ENCODE measurements around the gene DOCK1.

Gene DOCK1

DNA sequence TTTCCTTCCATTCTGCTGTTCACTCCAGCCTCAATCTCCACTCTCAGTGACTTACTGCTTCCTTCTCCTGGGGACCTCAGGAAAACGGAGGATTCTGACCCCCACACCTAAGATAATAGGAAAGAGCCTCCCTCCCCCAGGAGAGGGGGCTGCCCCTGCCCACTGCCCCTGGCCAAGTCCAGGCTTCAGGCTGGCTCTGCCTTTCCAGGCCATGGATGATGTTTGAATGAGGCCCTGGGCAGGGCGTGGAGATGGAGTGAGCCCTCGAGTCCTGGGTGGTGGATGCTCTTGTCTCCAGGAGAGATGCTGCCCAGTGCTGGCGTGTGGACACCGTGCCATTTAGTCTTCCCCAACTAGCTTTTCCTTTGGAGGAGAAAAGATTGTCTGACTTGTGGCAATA lies 184.2 kb downstream of the DOCK1 start:
- no peak for DNase-seq (ENCODE audit: low read depth)

DNA sequence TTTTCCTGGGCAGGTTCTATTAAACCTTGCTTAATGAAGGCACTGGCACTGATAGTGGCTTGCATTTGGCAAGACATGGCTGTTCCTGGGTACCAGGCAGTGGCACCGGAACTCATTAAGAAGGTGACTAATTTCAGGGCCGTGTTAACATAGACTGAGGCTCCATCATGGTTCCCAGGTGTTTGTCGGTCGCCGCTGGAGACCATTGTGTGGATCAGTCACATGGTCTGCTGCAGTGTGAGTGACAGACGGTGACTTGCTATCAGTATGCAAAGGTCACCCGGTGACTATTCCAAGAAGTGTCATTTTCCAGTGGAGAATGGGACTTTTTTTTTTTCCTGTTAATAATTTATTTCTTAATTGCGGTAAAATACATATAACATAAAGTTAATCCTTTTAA lies 184.9 kb downstream of the DOCK1 start:
- DNase-seq (ENCODE audit: low read depth): no peak

DNA sequence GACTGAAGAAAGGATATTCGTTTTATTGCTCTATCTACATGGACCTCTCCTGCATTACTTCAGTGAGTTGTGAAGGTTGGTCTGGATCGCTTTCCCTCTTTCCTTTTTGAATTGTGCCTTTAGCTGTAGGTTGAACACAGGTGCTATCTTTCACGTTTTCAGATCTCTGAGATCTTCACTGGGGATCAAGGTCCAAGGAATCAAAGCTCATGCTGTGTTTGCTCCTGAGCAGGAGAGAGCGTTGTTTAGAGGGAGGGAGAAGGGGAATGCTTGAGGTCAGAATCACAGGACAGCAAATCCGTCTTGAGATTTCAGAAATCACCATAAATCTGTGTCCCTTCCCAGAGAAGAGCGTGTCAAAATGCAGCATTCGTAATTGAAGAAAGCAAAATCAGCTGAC lies 186.1 kb downstream of the DOCK1 start:
- no peak for DNase-seq (ENCODE audit: low read depth)

DNA sequence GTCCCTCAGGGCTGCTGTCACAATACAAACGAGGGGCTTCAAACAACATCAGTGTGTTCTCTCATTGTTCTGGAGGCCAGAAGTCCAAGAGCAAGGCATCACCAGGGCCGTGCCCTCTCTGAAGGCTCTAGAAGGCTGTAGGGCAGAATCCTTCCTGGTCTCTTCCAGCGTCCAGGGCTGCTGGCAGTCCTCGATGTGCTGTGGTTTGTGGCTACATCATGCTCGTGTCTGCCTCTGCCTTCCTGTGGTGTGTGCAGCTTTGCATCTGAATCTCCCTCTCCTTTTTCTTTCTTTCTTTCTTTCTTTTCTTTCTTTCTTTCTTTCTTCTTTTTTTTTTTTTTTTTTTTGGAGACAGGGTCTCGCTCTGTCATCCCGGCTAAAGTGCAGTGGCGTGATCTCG lies 187.7 kb downstream of the DOCK1 start:
- no peak for DNase-seq (ENCODE audit: low read depth)

DNA sequence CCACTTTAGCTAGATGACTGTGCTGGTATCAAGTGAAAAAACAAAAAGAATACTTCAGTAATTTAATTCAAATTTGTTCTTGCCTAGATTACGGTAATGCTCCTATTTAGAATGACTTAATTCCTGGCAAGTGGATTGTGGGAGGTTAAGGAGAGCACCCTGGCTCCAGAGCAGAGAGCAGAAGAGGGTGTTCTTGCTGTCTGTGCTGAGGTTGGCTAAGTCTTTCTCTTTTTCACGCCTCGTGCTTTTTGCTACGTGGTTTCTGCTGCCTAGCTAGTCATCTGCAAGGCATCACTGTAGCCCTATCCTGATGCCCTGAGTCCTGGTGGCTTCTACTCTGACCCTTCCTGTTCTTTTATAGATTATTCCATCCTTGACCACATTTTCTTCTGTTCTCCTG lies 189.8 kb downstream of the DOCK1 start:
- DNase-seq (ENCODE audit: low read depth): no peak

DNA sequence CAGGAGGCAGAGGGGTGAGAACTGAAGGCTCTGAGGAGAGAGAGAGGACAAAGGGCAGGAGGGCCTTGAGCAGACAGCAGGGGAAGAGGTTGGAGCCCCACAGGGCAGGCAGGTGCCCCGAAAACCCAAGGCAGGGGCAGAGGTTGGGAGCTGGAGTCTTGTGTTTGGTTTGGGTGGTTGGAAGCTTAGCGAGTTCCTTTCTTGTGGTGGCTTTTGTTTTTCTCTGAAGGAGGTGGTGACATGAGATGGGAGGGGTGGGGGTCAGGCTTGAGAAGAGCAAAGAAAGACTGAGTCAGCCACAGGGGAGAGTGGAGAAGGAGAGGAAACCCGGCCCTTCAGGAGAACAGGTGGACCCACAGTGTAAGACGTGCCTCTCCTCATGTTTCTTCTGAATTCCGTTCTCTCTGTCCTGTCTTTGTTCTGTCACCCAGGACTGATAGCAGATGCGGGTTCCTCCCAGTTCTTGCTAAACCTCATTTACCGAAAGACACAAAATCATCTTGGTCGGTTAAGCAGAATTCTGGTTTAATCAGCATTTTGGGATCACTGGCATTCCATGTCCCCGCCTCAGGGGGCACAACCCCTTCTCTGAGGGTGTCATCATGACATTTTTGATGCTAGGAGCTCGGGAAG lies 195.9 kb downstream of the DOCK1 start:
- DNase-seq (ENCODE audit: low read depth): no peak

DNA sequence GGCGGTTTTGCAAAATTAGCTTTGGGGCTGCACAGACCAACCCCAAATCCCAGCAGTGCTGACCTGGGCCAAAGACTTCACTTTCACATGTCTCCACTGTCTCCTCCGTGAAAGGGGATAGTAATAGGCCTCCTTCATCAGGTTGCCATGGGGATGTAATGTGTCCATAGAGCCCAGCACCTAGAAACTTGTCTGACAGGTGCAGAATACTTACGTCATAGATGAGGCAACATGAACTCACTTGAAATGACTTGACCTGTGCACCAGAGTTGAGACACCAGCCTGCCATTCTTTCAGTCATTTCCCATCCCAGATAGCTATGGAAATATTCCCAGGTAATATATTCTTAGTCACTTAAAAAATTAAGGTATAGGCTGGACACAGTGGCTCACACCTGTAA lies 196.9 kb downstream of the DOCK1 start:
- no peak for DNase-seq (ENCODE audit: low read depth)

DNA sequence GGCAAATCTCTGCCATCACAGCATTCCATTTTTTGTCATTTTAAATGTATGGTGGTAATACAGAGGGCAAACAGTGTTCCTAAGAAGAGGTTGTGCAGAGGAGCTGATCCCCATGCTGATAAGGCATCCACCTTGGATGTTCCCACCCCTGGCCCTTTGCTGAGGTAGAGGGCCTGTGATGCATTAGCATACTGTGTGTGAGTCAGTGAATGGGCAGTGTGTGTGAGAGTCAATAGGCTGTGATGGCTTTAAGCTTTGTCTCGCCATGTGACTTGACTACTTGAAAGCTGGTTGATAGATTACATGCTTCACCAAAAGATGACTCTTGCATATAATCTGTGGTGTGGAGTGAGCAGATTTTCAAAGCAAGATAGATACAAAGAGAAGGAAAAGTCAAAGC lies 209.9 kb downstream of the DOCK1 start:
- DNase-seq (ENCODE audit: low read depth): no peak

DNA sequence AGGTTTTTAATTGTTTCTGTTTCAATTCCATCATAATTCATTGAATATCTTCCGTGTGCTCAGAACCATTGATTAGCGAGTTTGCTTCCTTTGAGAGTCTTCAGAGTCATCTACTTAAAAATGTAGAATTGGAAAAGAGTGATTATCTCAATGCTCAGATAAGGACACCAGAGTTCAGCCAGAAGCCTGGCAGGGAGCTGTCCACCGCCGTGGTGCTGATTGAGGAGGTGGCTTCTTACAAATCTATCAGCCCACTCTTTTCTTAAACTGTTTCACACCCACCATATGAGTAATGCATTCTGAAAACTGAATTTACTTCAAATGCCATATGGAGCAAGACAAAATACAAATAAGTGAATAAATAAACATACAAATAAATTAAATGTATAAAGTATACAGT lies 211.9 kb downstream of the DOCK1 start:
- DNase-seq (ENCODE audit: low read depth): no peak

DNA sequence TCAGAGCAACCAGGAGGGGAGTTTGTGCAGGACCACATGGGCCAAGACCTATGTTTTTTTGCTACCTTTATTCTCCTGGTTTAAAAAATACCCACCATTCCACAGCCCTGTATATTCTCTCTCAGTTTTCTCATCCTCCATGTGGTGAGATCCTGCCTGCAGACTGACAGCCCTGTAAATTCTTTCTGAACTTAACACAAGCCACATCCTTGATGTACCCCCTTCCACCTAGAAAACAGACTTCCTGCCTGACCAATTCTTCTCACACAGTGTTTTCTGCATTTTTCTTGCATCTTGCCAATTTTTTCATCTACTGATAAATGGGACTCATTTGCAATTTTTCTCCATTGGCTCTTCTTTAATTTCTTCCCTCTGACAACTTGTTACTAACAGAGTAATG lies 212.8 kb downstream of the DOCK1 start:
- no peak for DNase-seq (ENCODE audit: low read depth)

DNA sequence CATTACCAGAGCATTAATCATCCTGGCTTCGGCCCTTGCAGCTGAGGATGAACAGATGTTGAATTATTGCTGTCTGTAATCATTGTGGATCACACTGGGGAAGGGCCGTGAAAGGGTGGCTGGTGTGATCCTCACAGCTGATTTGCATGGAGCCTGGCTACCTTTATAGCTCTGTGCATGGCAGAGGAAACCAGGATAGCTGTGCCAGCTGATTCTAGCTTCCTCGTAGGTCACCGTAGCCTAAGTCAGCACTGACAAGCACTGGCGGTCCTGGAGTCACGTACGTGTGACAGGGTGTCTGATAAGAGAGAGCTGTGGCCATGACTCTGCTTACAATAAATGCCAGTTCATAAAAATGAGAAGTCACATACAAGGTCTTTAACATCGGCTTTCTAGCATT lies 214.7 kb downstream of the DOCK1 start:
- DNase-seq (ENCODE audit: low read depth): no peak

DNA sequence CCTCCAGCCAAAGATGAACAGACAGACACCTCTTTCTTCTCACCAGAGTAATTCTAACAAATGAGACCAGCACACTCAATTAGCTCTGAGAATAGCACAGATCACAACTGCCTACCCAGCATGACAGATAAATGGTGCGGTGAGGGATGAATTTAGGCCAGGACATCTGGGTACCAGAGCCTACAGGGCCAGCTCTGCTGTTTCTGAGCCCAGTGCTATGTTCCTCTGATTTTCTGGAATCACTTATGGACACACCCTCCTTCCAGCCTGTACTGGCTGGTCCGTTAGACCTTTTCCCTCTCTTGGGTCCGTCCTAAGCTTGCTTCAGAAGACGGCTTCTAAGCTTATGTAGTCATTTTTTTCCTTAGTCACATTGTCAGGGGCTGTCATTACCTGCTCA lies 217.6 kb downstream of the DOCK1 start:
- no peak for DNase-seq (ENCODE audit: low read depth)

DNA sequence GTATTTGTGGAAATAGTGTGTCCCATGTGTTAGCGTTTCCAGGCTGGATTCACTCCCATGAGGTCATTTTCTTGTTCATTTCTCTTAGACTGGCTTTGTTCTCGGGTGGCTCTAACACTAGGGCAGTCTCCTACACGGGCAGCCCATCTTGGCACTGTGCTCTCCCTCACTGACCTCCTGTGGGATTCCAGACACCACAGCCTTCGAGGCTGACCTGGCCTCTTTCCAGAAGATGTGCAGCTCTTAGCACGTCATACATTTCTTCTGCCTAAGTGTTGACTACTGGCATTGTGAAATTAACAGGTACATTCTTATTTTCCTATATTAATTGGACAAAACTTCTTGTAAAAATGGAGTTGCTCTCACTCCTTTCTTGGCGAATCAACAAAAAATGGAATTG lies 218.4 kb downstream of the DOCK1 start:
- no peak for DNase-seq (ENCODE audit: low read depth)

DNA sequence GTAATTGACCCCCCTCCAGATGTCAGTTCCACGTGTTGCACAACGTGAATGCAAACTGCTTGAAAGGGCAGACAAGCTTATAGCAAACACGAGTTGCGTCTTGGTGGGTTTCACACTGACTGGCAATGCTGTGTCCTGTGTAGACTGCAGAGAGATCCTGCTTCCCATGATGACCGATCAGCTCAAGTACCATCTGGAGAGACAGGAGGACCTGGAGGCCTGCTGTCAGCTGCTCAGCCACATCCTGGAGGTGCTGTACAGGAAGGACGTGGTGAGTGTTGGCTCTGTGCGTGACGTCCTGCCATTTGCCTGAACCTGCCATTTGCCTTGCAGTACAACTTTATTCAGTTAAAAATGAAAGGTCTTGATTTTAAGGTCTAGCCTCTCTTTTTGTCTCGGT lies 220.1 kb downstream of the DOCK1 start:
- DNase-seq (ENCODE audit: low read depth): no peak

DNA sequence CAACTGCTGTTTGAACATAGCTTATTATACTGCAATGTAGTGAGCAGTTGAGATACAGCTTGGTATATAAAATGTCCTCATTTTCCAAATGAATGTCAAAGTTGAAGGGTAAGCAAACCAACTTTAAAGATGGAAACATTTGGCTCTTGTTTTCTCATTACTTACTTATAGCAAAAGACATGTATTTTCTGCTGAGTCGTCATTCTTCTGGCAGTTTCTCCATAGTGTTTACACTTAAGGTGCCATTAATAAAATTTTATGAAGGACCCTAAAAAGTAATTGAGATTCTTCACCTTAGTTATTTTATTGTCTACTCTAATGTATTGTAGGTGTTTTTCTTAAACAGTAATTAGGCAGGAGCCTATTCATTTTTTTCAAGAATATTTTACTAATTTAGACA lies 222.6 kb downstream of the DOCK1 start:
- no peak for DNase-seq (ENCODE audit: low read depth)

DNA sequence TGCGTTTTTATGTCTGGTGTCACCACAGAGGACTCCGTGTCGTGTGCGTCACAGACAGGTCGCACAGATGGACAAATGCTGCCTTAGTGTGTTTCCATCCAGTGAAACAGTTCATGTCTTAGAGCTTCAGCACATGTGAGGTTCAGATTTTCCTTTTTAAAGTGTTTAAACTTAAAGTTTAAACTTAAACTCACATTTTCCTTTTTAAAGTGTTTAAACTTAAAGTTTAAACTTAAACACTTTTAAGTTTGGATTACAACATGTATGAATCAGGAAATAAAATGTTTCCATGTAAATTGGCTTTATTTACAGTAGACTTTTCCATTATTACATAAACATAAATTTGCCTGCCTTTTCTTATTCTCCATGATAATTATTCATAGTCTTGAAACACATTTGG lies 223.9 kb downstream of the DOCK1 start:
- DNase-seq (ENCODE audit: low read depth): no peak

DNA sequence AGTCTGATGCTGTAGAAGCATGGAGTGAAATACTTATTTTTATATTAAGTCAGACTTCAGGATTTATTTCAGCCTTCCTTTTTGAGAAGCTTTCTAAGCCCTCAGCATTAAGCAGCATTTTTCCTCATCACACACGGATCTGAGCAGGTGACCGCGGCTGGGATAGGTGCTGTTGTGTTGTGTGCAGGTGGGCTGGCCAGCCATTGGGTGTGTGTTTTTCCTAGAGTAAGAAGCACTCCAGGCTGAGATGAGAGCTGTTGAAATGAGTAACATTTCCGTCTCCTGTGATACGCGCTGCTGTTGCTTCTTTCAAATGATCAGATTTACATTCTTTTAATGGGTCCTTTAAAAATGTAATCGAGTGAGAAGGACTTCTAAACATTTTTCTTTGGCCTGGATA lies 227.2 kb downstream of the DOCK1 start:
- DNase-seq (ENCODE audit: low read depth): no peak

DNA sequence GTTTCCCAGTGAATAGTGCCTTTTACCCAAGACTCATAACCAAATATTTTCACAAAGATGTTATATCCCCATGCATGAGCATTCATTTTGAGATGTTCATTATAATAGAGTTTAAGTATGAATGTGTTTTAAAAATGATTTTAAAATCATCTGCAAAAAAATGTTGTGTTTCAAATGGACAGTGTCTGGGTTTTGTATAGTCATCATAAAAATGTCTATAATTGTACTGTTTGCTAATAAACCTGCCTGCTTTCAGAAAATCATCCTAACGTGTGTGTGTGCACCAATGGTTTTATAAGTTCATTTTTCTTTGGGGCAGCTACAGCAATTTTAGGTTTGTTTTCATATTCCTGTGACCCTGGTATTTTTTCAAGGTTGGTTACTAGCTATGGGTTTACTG lies 228.0 kb downstream of the DOCK1 start:
- DNase-seq (ENCODE audit: low read depth): no peak

DNA sequence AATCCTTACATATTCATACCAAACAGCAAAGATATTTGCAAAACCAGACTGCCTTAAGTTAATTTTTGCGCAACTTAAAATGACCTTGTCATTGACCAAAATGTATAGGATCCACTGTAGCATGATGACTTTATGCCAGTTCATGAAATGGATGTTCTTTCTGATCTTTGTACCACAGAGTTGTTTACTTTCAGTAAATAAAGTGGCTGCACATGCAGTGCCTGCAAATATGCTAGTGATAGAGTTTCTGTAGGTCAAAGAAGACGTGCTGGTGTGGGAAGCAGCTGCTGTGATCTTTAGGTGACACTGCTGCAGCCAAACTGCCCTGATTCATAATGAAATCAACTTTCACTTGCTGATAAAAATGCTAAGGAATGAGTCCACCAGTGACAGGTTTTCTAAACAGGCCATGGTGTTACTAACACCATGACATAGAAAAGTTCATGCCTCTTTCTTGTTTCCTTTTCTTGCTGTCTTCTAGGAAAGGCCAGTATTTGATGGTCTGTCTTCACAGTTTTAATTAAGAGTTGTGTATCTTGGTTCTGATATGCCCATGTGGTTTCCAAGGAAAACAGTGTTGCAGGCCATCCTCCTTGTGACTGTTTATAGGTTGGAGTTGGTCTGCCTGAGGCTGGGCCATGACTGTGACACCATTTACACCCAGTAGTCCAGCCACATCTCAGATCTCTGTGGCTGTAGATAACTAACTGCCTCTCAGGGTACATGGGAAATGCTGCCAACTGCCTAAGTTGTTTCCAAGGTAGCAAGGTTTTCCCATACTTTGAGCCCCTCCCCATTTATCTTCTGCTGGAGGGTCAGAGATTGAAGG lies 228.7 kb downstream of the DOCK1 start:
- DNase-seq (ENCODE audit: low read depth): no peak

DNA sequence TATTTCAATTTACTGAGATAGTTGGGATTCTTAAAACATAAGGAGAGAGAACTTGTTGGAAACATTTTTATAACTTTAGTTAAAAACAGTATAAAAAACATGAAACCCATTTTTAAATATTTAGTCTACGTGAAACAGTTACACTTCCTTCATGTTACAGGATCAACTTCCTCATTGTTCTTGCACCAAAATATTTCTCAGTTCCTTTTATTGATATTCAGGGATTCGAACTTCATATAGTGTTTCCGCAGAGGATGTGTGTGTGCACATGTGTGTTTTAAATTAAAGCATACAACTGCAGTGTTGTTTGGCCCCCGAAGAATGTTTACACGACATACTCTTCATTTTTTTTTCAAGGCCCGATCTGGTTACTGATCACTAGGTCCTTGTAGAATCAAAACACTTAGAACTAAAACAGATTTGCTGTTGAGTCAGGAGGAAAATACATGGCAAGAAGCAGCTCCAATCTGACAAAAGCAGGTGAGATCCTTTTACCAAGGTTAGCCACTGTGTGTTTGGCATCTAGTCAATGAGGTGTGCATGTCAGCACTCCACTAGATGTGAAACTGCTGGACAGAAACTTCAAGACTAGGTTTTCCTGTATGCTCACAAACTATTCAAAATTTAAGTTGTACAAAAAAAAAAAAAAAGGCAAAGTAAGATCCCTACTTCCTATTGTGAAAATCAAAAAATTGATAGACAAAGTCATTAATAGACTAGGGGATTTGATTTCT lies 230.8 kb downstream of the DOCK1 start:
- DNase-seq (ENCODE audit: low read depth): no peak

DNA sequence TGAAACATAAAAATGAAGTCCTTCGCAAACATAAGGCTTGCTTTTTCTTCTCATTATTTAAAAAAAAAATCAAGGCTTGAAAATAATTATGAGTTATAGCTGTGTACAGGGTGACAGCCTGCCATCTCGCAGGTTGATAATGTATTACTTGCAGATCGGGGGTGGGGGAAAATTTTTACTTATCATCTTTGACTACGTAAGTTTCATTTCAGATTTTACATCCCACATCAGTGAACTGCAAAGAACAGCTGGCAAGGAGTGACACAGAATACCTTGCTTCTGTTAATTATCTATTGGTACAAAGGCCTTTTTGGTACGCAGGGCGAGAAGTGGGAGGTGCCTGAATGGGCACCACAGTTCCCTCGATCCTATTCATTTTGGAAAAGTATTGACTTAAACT lies 232.2 kb downstream of the DOCK1 start:
- DNase-seq (ENCODE audit: low read depth): no peak

DNA sequence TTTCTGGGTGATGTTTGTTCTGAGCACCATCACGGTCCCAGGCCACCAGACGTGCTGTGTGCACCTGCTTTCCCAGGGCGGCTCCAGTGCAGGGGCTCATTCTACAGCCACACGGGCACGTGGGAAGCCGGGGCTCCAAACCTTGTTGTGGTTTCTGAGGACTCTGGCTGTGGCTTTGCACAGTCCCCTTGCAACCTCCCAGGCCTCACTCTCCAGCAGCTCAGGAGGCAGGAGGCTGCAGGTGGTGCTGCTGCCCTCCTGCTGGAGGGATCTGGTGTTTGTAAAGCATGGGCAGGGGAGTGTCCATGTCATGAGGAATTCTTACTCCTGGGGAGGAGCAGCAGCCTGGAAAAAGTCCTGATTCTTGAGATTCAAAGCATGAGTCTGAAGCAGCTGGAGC lies 236.9 kb downstream of the DOCK1 start:
- no peak for DNase-seq (ENCODE audit: low read depth)

DNA sequence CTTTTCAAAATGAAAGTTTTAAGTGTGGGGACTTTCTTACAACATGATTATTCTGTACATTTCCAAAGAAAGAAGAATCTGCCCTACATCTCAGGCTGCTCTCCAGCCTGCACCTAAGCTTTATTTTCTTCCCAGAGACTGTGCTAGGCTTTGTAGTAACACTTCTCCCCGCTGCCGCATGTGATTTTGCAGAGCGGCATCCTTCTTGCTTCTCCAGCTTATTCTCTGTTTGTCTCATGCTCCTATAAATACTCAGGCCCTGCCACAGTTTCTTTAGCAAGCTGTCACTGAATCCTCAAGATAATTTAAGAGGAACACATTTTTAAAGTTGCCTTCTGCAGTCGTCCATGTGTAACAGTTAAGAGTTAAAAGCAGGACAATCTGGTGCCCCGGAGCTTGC lies 237.6 kb downstream of the DOCK1 start:
- DNase-seq (ENCODE audit: low read depth): no peak

All from stimulated activated CD4-positive, alpha-beta T cell treated with anti-CD3 and anti-CD28 coated beads, Interleukin-2, amount 100 ng/mL, for 4 hours (primary cell).